ENCODE measurements around the gene TLCD2. TPM values are rescaled to one million over a fixed set of nuclear protein-coding genes. Genes with fewer than 3 reads are reported as not detected.
"Not testable (repeated sequence)": the region's sequence is repeated elsewhere in the genome, so short reads cannot be mapped to it uniquely, and the experiment has no call there.

TLCD2 gene
- total and polyA plus RNA-seq, 2 of the 13 experiments (the other 11 are each of a cell fraction or from before 2014, with no cell fraction given): 0.90 to 1.1 TPM

DNA sequence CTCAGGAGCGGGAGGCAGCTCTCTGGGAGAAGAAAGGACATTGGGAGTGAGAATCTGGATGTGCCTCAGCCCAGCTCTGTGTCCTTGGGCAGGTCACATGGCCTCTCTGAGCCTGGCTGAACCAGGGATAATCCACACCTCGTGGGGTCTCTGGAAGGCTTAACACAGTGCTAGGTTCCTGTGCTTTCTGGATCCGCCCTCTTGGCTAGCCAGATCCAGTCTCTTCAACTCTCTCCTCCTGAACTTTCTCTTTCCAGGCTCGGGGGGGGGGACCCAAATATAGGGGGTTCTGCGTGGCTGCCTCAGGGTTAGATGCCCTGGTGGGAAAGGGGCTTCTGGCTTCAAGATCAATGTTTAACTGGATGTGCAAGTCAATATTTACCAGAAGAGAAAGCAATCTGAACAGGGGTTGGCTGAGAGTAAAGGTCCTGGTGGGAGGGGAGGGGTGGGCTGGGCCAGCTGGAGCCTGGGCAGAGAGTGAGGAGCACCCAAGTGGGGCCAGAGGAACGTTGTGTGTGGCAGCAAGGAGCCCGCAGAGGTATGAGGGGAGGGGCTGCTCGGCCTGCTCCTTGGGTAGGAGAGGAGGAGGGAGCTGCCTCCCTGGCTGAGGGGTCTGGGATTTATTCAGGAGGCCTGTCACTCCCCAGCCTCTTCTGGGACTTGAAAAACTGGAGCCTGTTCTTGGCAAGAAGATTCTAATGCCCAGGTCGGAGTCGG, 32.4 kb upstream of the TLCD2 start, which contains the start of gene SERPINF2 (continued):
- TF ChIP-seq AGO1 (IDR thresholded peaks at IDR 0.05; ENCODE audit: low read depth, low read length, poor library complexity, severe bottlenecking): no peak

DNA sequence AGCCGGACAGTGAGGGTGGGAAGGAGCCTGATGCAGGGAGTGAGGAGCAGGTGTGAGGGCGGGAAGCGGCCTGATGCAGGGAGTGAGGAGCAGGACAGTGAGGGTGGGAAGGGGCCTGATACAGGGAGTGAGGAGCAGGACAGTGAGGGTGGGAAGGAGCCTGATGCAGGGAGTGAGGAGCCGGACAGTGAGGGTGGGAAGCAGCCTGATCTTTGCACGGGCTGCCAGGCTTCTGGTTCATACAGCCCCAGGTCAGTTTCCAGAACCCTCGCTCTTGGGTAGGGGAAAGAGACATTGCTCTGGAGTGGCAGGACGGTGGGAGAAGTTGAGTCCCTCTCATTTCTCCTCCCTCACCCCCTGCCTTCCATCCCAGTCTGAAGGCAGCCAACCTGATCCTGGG, 31.7 kb upstream of the TLCD2 start:
- POLR2A ChIA-PET: interaction anchor here (0.6 to 16.4 kb wide), 11 partner anchors 9 to 256 kb away, joined by 3 to 299 read pairs (median 7); partner anchors contain the start of genes RILP, SERPINF1 and WDR81
- Histone ChIP-seq H3K27ac (ENCODE audit: extremely low read length, insufficient read depth, low read length) (peak overlapping the region; percentile 84), H3K79me2 (ENCODE audit: insufficient read depth, low read length) (peaks cover 36% of the 10 kb centered on the region), H3K4me2 (ENCODE audit: low read depth, low read length) (peak overlapping the region; percentile 88), H3K9ac (ENCODE audit: insufficient read depth, low read depth, low read length) (peak overlapping the region; percentile 71), H3K36me3 (replicated peaks in 1 of 2; ENCODE audit: control insufficient read depth in 1 of 2, insufficient read depth in 2 of 2, low read length in 2 of 2) (peaks cover 5 to 13% of the 10 kb centered on the region in 2 experiments; a peak in 3 of 5 replicates), H3K4me3 (replicated peaks in 1 of 3; ENCODE audit: insufficient read depth in 1 of 3, low read depth in 2 of 3, low read length in 3 of 3) (peak overlapping the region in 2 of 3 experiments; percentile 4 to 83; a peak in 2 of 6 replicates), H3K4me1 (ENCODE audit: insufficient read depth, low read length) (peaks cover 59% of the 10 kb centered on the region), H4K20me1 (ENCODE audit: insufficient read depth, low read length) (peaks cover 14% of the 10 kb centered on the region; the same call in 1 of the 2 replicates)
- 71% methylated on average over 7 of the region's 7 CpGs for WGBS (ENCODE audit: low lambda C conversion rate)
- DNase-seq (ENCODE audit: low spot score); FAIRE-seq; BruUV-seq (replicated peaks); H3K27me3 ChIP-seq (ENCODE audit: control insufficient read depth in 1 of 2, insufficient read depth in 2 of 2, low read length in 2 of 2); H3K9me3 ChIP-seq (ENCODE audit: low read length); H2AFZ ChIP-seq (ENCODE audit: low read length); CTCF ChIA-PET (ENCODE audit: low intra/inter-chr PET ratio, low total read pairs); in situ Hi-C loops (cut with HindIII; ENCODE audit: extremely low pct_ligation_motif_present, low pct_unique_long_range_greater_than_20kb): not testable (repeated sequence)
- intact Hi-C loops (cut with micrococcal nuclease; ENCODE audit: unreplicated experiment): loop anchor here (1.0 to 2.0 kb wide), 2 partner anchors 20 to 25 kb away; partner anchors contain the start of gene SERPINF1
- ATAC-seq: peak; percentile 3; the same call in 2 of the 3 replicates

DNA sequence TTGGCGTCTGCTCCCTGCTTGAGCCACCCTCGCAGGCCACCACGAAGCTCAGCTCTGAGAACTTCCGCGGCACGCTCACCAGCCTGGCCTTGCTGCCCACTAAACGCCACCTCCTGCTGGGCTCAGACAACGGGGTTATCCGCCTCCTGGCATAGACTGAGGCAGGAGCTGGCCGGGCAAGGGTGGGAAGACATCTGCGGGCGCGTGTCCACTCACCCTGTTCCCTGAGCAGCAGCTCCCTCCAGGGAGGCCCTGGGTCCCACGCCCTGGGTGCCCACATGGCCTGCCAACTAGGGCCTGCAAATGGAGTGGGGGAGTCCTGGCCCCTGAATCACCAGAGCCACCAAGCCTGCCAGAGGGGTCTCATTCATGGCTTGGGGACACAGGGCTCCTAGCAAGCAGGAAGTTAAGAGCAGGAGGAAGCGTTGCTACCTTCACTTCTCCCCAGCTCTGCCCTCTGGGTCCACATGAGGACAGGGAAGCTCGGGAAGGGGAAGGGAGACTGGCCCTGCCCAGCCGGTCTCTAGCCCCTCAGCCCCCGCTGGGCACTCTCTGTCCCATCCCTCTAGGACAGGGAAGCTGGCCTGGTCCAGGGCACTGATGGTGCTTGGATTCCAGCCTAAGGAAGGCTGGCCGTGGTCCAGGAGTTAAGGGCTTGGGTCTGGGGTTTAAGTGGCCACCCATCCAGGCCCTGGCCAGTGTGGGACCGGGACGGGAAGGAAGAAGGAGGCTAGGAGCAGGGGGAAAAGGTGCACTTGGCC, 27.5 kb upstream of the TLCD2 start:
- no peaks in the 10 kb centered on the region for H3K27me3 ChIP-seq (ENCODE audit: control insufficient read depth in 1 of 2, insufficient read depth in 2 of 2, low read length in 2 of 2)
- peak overlapping the region; percentile 83 for H3K27ac ChIP-seq (ENCODE audit: extremely low read length, insufficient read depth, low read length)
- H3K36me3 ChIP-seq (replicated peaks in 1 of 2; ENCODE audit: control insufficient read depth in 1 of 2, insufficient read depth in 2 of 2, low read length in 2 of 2): peaks cover 5% of the 10 kb centered on the region in 2 experiments; a peak in 4 of 5 replicates
- H3K79me2 ChIP-seq (ENCODE audit: insufficient read depth, low read length): peaks cover 7% of the 10 kb centered on the region
- H2AFZ ChIP-seq (ENCODE audit: low read length): no peak overlapping the region
- intact Hi-C loops (cut with micrococcal nuclease; ENCODE audit: unreplicated experiment) (no loop called here), in situ Hi-C loops (cut with HindIII; ENCODE audit: extremely low pct_ligation_motif_present, low pct_unique_long_range_greater_than_20kb) (no loop called here)
- peaks cover 60% of the 10 kb centered on the region for H3K4me1 ChIP-seq (ENCODE audit: insufficient read depth, low read length)
- H3K9me3 ChIP-seq (ENCODE audit: low read length): no peaks in the 10 kb centered on the region
- H3K4me2 ChIP-seq (ENCODE audit: low read depth, low read length): peak overlapping the region; percentile 56; the same call in 1 of the 2 replicates
- no peak for ATAC-seq
- WGBS (ENCODE audit: low lambda C conversion rate): 91% methylated on average over 11 of the region's 21 CpGs
- FAIRE-seq: no peak
- DNase-seq (ENCODE audit: low spot score): no peak
- no peak overlapping the region for H3K9ac ChIP-seq (ENCODE audit: insufficient read depth, low read depth, low read length)
- BruUV-seq (replicated peaks): no TSS peak
- POLR2A ChIA-PET: interaction anchor here (1.1 to 4.3 kb wide), 6 partner anchors 12 to 36 kb away, joined by 4 to 283 read pairs (median 116); partner anchors contain the start of genes SERPINF1 and WDR81
- H4K20me1 ChIP-seq (ENCODE audit: insufficient read depth, low read length): no peaks in the 10 kb centered on the region
- CTCF ChIA-PET (ENCODE audit: low intra/inter-chr PET ratio, low total read pairs): no interaction called here
- H3K4me3 ChIP-seq (replicated peaks in 1 of 3; ENCODE audit: insufficient read depth in 1 of 3, low read depth in 2 of 3, low read length in 3 of 3): peak overlapping the region in 1 of 3 experiments; percentile 34; a peak in 1 of 6 replicates
- no peak for TF ChIP-seq RAD21 (CRISPR knock-in tag; IDR thresholded peaks at IDR 0.05)
- TF ChIP-seq RNF2 (conservative IDR thresholded peaks at IDR 0.05; ENCODE audit: low read depth): no peak
- TF ChIP-seq SNRNP70 (IDR thresholded peaks at IDR 0.05; ENCODE audit: low read depth, low read length): no peak
- TF ChIP-seq, protein P1, sequence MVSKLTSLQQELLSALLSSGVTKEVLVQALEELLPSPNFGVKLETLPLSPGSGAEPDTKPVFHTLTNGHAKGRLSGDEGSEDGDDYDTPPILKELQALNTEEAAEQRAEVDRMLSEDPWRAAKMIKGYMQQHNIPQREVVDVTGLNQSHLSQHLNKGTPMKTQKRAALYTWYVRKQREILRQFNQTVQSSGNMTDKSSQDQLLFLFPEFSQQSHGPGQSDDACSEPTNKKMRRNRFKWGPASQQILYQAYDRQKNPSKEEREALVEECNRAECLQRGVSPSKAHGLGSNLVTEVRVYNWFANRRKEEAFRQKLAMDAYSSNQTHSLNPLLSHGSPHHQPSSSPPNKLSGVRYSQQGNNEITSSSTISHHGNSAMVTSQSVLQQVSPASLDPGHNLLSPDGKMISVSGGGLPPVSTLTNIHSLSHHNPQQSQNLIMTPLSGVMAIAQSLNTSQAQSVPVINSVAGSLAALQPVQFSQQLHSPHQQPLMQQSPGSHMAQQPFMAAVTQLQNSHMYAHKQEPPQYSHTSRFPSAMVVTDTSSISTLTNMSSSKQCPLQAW (CRISPR knock-in tag; IDR thresholded peaks at IDR 0.05): 0 out of 2 replicates have a peak, but pooled peaks have one; percentile 16
- TF ChIP-seq, protein P2, sequence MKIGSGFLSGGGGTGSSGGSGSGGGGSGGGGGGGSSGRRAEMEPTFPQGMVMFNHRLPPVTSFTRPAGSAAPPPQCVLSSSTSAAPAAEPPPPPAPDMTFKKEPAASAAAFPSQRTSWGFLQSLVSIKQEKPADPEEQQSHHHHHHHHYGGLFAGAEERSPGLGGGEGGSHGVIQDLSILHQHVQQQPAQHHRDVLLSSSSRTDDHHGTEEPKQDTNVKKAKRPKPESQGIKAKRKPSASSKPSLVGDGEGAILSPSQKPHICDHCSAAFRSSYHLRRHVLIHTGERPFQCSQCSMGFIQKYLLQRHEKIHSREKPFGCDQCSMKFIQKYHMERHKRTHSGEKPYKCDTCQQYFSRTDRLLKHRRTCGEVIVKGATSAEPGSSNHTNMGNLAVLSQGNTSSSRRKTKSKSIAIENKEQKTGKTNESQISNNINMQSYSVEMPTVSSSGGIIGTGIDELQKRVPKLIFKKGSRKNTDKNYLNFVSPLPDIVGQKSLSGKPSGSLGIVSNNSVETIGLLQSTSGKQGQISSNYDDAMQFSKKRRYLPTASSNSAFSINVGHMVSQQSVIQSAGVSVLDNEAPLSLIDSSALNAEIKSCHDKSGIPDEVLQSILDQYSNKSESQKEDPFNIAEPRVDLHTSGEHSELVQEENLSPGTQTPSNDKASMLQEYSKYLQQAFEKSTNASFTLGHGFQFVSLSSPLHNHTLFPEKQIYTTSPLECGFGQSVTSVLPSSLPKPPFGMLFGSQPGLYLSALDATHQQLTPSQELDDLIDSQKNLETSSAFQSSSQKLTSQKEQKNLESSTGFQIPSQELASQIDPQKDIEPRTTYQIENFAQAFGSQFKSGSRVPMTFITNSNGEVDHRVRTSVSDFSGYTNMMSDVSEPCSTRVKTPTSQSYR (CRISPR knock-in tag; IDR thresholded peaks at IDR 0.05; ENCODE audit: borderline replicate concordance): no peak

Measured in HepG2 (cell line).